H9 (cell line): ENCODE data around the gene ANKRD36C. TPM values are rescaled to one million over a fixed set of nuclear protein-coding genes. Genes with fewer than 3 reads are reported as not detected.
"Not testable (repeated sequence)": the region's sequence is repeated elsewhere in the genome, so short reads cannot be mapped to it uniquely, and the experiment has no call there.

Experiments
- DNase-seq: peaks from one replicate; pipeline ENCODE4 v3.0.0-alpha.2; 2017
- H2AFZ ChIP-seq: one replicate; pipeline ENCODE4 v1.6.1; 2013; ENCODE audit warnings: mild to moderate bottlenecking, low read length, control low read depth, moderate library complexity
- H2AK5ac ChIP-seq: 2 replicates; pipeline ENCODE4 v1.6.1; 2013; ENCODE audit warnings: low read length, control low read depth, mixed read lengths; ENCODE audit not compliant: insufficient read length
- H2BK120ac ChIP-seq: one replicate; pipeline ENCODE4 v1.6.1; 2013; ENCODE audit warnings: low read depth, mild to moderate bottlenecking, low read length, control low read depth, inconsistent platforms; ENCODE audit not compliant: poor library complexity, severe bottlenecking
- H2BK12ac ChIP-seq: 2 replicates; pipeline ENCODE4 v1.6.1; 2013; ENCODE audit warnings: low read length, control low read depth, mixed read lengths, low read depth; ENCODE audit not compliant: insufficient read length
- H2BK15ac ChIP-seq: 2 replicates; pipeline ENCODE4 v1.6.1; 2013; ENCODE audit warnings: low read depth, low read length, control low read depth
- H2BK20ac ChIP-seq: one replicate; pipeline ENCODE4 v1.6.1; 2013; ENCODE audit warnings: low read depth, mild to moderate bottlenecking, low read length, control low read depth, inconsistent platforms; ENCODE audit not compliant: poor library complexity, severe bottlenecking
- H2BK5ac ChIP-seq: 2 replicates; pipeline ENCODE4 v1.6.1; 2013; ENCODE audit warnings: low read length, control low read depth, mixed read lengths; ENCODE audit not compliant: insufficient read length
- H3K14ac ChIP-seq: 2 replicates; pipeline ENCODE4 v1.6.1; 2013; ENCODE audit warnings: low read length, control low read depth; ENCODE audit not compliant: insufficient read depth
- H3K18ac ChIP-seq: 2 replicates; pipeline ENCODE4 v1.6.1; 2013; ENCODE audit warnings: low read depth, mild to moderate bottlenecking, mixed read lengths, low read length, control low read depth; ENCODE audit not compliant: insufficient read length
- H3K23ac ChIP-seq: 2 replicates; pipeline ENCODE4 v1.6.1; 2013; ENCODE audit warnings: low read length, control low read depth, mixed read lengths, low read depth; ENCODE audit not compliant: insufficient read length
- H3K23me2 ChIP-seq: 2 replicates; pipeline ENCODE4 v1.6.1; 2013; ENCODE audit warnings: low read depth, mild to moderate bottlenecking, mixed read lengths, low read length, control low read depth; ENCODE audit not compliant: insufficient read length, poor library complexity, severe bottlenecking
- H3K27ac ChIP-seq: 2 replicates; pipeline ENCODE4 v1.5.1; 2013; ENCODE audit warnings: low read length, control low read depth, mixed read lengths, low read depth; ENCODE audit not compliant: insufficient read length
- H3K27me3 ChIP-seq: 2 replicates; pipeline ENCODE4 v1.6.1; 2013; ENCODE audit warnings: low read length, control low read depth, inconsistent platforms; ENCODE audit not compliant: insufficient read depth
- H3K4ac ChIP-seq: 2 replicates; pipeline ENCODE4 v1.6.1; 2013; ENCODE audit warnings: low read depth, mild to moderate bottlenecking, control low read depth, inconsistent platforms, low read length, moderate library complexity
- H3K4me1 ChIP-seq: 2 replicates; pipeline ENCODE4 v1.6.1; 2013; ENCODE audit warnings: low read length, control low read depth, inconsistent platforms; ENCODE audit not compliant: insufficient read depth
- H3K4me2 ChIP-seq: 2 replicates; pipeline ENCODE4 v1.6.1; 2013; ENCODE audit warnings: low read length, control low read depth, mixed read lengths; ENCODE audit not compliant: insufficient read length, insufficient read depth
- H3K56ac ChIP-seq: 2 replicates; pipeline ENCODE4 v1.6.1; 2013; ENCODE audit warnings: low read depth, mild to moderate bottlenecking, mixed read lengths, low read length, control low read depth; ENCODE audit not compliant: insufficient read length
- H3K79me1 ChIP-seq: 2 replicates; pipeline ENCODE4 v1.6.1; 2013; ENCODE audit warnings: low read depth, mild to moderate bottlenecking, moderate library complexity, low read length, control low read depth, inconsistent platforms; ENCODE audit not compliant: insufficient read depth, poor library complexity, severe bottlenecking
- H3K79me2 ChIP-seq: 2 replicates; pipeline ENCODE4 v1.6.1; 2013; ENCODE audit warnings: low read length, control low read depth, inconsistent platforms; ENCODE audit not compliant: insufficient read depth
- H3K9ac ChIP-seq: 2 replicates; pipeline ENCODE4 v1.6.1; 2013; ENCODE audit warnings: low read length, control low read depth, mixed read lengths; ENCODE audit not compliant: insufficient read length; ENCODE audit errors: extremely low read depth
- H3K9me3 ChIP-seq: one replicate; pipeline ENCODE4 v1.6.1; 2013; ENCODE audit warnings: low read depth, low read length, inconsistent platforms; ENCODE audit not compliant: control insufficient read depth
- H3T11ph ChIP-seq: one replicate; pipeline ENCODE4 v1.6.1; 2013; ENCODE audit warnings: mild to moderate bottlenecking, low read length, control low read depth, inconsistent platforms
- H4K20me1 ChIP-seq: one replicate; pipeline ENCODE4 v1.6.1; 2013; ENCODE audit not compliant: control insufficient read depth, insufficient read length, insufficient read depth
- H4K5ac ChIP-seq: 2 replicates; pipeline ENCODE4 v1.6.1; 2013; ENCODE audit warnings: low read depth, mild to moderate bottlenecking, mixed read lengths, low read length, control low read depth; ENCODE audit not compliant: insufficient read length
- H4K8ac ChIP-seq: replicated peaks from 2 replicates; pipeline ENCODE4 v1.6.1; 2013; ENCODE audit warnings: low read length, control low read depth, mixed read lengths, low read depth; ENCODE audit not compliant: insufficient read length
- H4K91ac ChIP-seq: 2 replicates; pipeline ENCODE4 v1.6.1; 2013; ENCODE audit warnings: low read depth, mild to moderate bottlenecking, moderate library complexity, mixed read lengths, low read length, control low read depth; ENCODE audit not compliant: insufficient read length
- H3K27ac Mint-ChIP-seq, 3 experiments: 2 replicates in 2 of 3; 3 replicates in 1 of 3; pipeline ENCODE4 v1.8.0; 2020 to 2021; ENCODE audit warnings: mixed read lengths in 3 of 3, mild to moderate bottlenecking in 1 of 3, moderate library complexity in 1 of 3
- H3K27me3 Mint-ChIP-seq: 2 replicates; pipeline ENCODE4 v1.8.0; 2021; ENCODE audit warnings: low read depth, mild to moderate bottlenecking, moderate library complexity, mixed read lengths
- H3K36me3 Mint-ChIP-seq, 3 experiments: 2 replicates in 2 of 3; 3 replicates in 1 of 3; pipeline ENCODE4 v1.8.0; 2020 to 2021; ENCODE audit warnings: low read depth in 3 of 3, mixed read lengths in 3 of 3; ENCODE audit not compliant: insufficient read depth in 1 of 3
- H3K4me1 Mint-ChIP-seq, 2 experiments: 2 replicates each; pipeline ENCODE4 v1.8.0; 2020; ENCODE audit warnings: mixed read lengths in 2 of 2
- H3K4me3 Mint-ChIP-seq, 2 experiments: 2 replicates in 1 of 2; 3 replicates in 1 of 2; pipeline ENCODE4 v1.8.0; 2020 to 2021; ENCODE audit warnings: mild to moderate bottlenecking in 2 of 2, mixed read lengths in 2 of 2, moderate library complexity in 1 of 2
- H3K9me3 Mint-ChIP-seq, 2 experiments: 2 replicates in 1 of 2; 3 replicates in 1 of 2; pipeline ENCODE4 v1.8.0; 2020; ENCODE audit warnings: mild to moderate bottlenecking in 2 of 2, mixed read lengths in 2 of 2, moderate library complexity in 1 of 2
- WGBS: extraction: QIAGEN DNeasy Blood & Tissue Kit; methylation state at CpG from one replicate; pipeline ENCODE4 v1.1.7; 2013; ENCODE audit warnings: missing lambda C conversion rate, low lambda C conversion rate, mixed read lengths; ENCODE audit not compliant: insufficient read length; ENCODE audit errors: extremely low coverage; 5-methylcytosine and 5-hydroxymethylcytosine counted together
- total RNA-seq: library from RNA; stranded (reverse); gene quantifications from 2 replicates; pipeline ENCODE4 v1.2.1, GENCODE V29; 2021

The ANKRD36C gene
- total RNA-seq, 1 experiment from 2014 or later = 8.2 TPM

DNA sequence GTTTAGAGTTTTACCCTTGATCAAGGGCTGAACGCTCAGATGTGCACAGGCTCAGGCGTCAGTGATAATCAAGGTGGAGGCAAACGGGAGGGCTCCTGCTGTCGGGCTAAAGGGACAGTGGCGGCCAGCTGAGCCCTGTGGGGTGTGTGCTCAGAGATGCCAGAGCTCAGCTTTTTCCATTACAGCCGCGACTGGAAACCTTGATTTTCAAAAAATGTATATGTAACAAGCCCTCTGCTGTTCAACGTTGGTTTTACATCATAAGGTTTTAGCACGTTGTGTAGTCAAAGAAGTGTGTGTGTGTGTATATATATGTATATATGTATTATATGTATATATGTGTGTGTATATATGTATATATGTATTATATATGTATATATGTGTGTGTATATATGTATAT lies 201.4 kb downstream of the ANKRD36C start:
- H4K5ac ChIP-seq, H3K14ac ChIP-seq, H2BK120ac ChIP-seq, H3K79me2 ChIP-seq, H3K27me3 ChIP-seq, H4K91ac ChIP-seq, H3K4ac ChIP-seq, H3K4me3 Mint-ChIP-seq, H3K27me3 Mint-ChIP-seq, H2BK12ac ChIP-seq, H3K4me1 ChIP-seq, H4K20me1 ChIP-seq, H3K9me3 ChIP-seq, H3K56ac ChIP-seq, H3K36me3 Mint-ChIP-seq, H3K9me3 Mint-ChIP-seq, H3K4me1 Mint-ChIP-seq, H3K23me2 ChIP-seq, H3K4me2 ChIP-seq, H2BK20ac ChIP-seq, H2BK5ac ChIP-seq, H3K79me1 ChIP-seq, H3K9ac ChIP-seq, H3K18ac ChIP-seq, H3K27ac Mint-ChIP-seq, H4K8ac ChIP-seq, H3K23ac ChIP-seq, H3K27ac ChIP-seq, H2AK5ac ChIP-seq, DNase-seq, H2AFZ ChIP-seq, H2BK15ac ChIP-seq, H3T11ph ChIP-seq: not testable (repeated sequence)
- WGBS = no CpG with 5 or more reads among the region's 9 CpGs

DNA sequence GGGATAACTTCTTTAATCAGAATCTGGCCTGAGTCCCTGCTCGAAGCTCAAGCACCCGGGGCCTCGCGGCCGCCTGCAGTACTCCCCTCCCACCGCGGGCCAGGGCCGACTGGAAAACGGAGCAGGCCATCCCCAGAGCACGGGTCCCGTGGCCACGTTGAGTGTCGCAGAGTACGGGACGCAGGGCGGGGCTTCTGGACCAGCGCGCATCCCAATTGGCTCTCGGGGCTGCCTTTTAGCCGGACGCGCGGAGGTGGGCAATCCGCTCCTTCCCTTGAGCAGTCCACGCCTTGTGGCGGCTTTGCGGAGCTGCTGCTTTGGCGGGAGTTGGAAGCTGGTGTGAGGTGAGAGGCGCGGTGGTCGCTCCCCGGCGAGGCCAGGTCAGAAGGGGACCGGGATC lies 202.2 kb downstream of the ANKRD36C start:
- not testable (repeated sequence) for H3T11ph ChIP-seq, DNase-seq, H2BK15ac ChIP-seq, H3K4me3 Mint-ChIP-seq, H4K91ac ChIP-seq, H3K79me2 ChIP-seq, H3K4ac ChIP-seq, H4K5ac ChIP-seq, H3K9me3 ChIP-seq, H3K4me1 ChIP-seq, H3K9me3 Mint-ChIP-seq, H2BK120ac ChIP-seq, H3K23me2 ChIP-seq, H3K18ac ChIP-seq, H3K27me3 Mint-ChIP-seq, H4K20me1 ChIP-seq, H3K9ac ChIP-seq, H3K27me3 ChIP-seq, H3K14ac ChIP-seq, H2BK20ac ChIP-seq, H3K27ac Mint-ChIP-seq, H2AFZ ChIP-seq, H3K36me3 Mint-ChIP-seq, H3K27ac ChIP-seq, H3K23ac ChIP-seq, H3K56ac ChIP-seq, H2BK5ac ChIP-seq, H2AK5ac ChIP-seq, H4K8ac ChIP-seq, H3K4me2 ChIP-seq, H2BK12ac ChIP-seq, H3K79me1 ChIP-seq, H3K4me1 Mint-ChIP-seq
- no CpG with 5 or more reads among the region's 34 CpGs for WGBS
